Measurements from ENCODE around the gene CBLN4. TPM values are rescaled to one million over a fixed set of nuclear protein-coding genes. Genes with fewer than 3 reads are reported as not detected.

Gene CBLN4
- not detected for total RNA-seq

DNA sequence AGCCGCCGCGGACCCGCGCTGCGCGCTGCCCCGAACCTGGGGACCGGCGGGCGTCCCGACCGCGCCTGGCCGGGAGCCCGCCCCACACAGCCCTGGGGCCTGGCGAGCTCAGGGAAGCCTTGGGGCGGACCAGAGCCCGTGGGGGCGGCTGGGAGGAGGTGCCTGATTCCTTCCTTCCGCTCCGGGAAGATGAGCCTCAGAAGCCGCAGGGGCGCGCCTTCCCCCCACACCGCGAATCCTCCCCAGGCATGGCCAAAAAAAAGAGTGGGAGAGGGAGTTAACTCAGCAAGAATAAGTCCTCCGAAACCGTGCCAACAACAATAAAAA, at the start of gene CBLN4:
TSS of gene CBLN4 (minus strand) at position 131 of the 327 bp plus-strand sequence. CDS start 1,348 bp downstream, outside the sequence.
- H3K9me3 Mint-ChIP-seq, result peaks cover 10% of the 10 kb centered on the region
- no peak within 1 kb of the TSS for H3K4me3 Mint-ChIP-seq
- no peak within 1 kb of the TSS for H3K27ac Mint-ChIP-seq
- peaks cover 18% of the 10 kb centered on the region for H3K27me3 Mint-ChIP-seq
- no peaks in the 10 kb centered on the region for H3K4me1 Mint-ChIP-seq
- H3K36me3 Mint-ChIP-seq (ENCODE audit: low read depth), result no peaks in the 10 kb centered on the region
- ATAC-seq (replicated peaks), result no peak

- ATAC-seq (replicated peaks), result no peak
- Mint-ChIP-seq H3K27ac (no peak overlapping the region), H3K27me3 (no peaks in the 10 kb centered on the region), H3K4me3 (no peak overlapping the region), H3K9me3 (peaks cover 14% of the 10 kb centered on the region), H3K36me3 (ENCODE audit: low read depth) (no peaks in the 10 kb centered on the region), H3K4me1 (no peaks in the 10 kb centered on the region)
Observed at GRCh38 chr20:56043227-56043626, 37.9 kb upstream of the CBLN4 start.

- Mint-ChIP-seq H3K27me3 (no peaks in the 10 kb centered on the region), H3K36me3 (ENCODE audit: low read depth) (no peaks in the 10 kb centered on the region), H3K9me3 (peaks cover 30% of the 10 kb centered on the region), H3K4me1 (no peaks in the 10 kb centered on the region), H3K27ac (no peak overlapping the region), H3K4me3 (no peak overlapping the region)
- ATAC-seq (replicated peaks), result no peak
Observed at GRCh38 chr20:56032251-56032650, 26.9 kb upstream of the CBLN4 start.

- H3K4me3 Mint-ChIP-seq, result no peak overlapping the region
- ATAC-seq (replicated peaks), result no peak
- no peak overlapping the region for H3K27ac Mint-ChIP-seq
- H3K9me3 Mint-ChIP-seq, result peaks cover 16% of the 10 kb centered on the region
- no peaks in the 10 kb centered on the region for H3K4me1 Mint-ChIP-seq
- H3K27me3 Mint-ChIP-seq, result no peaks in the 10 kb centered on the region
- no peaks in the 10 kb centered on the region for H3K36me3 Mint-ChIP-seq (ENCODE audit: low read depth)
Observed at GRCh38 chr20:56018716-56019115, 13.4 kb upstream of the CBLN4 start.

GRCh38 chr20:56018194-56018593, 12.9 kb upstream of the CBLN4 start:
- H3K36me3 Mint-ChIP-seq (ENCODE audit: low read depth), result no peaks in the 10 kb centered on the region
- no peak overlapping the region for H3K4me3 Mint-ChIP-seq
- no peak for ATAC-seq (replicated peaks)
- peaks cover 12% of the 10 kb centered on the region for H3K9me3 Mint-ChIP-seq
- no peak overlapping the region for H3K27ac Mint-ChIP-seq
- no peaks in the 10 kb centered on the region for H3K27me3 Mint-ChIP-seq
- H3K4me1 Mint-ChIP-seq, result no peaks in the 10 kb centered on the region

GRCh38 chr20:56017560-56017959, 12.2 kb upstream of the CBLN4 start:
- Mint-ChIP-seq H3K9me3 (peaks cover 6% of the 10 kb centered on the region), H3K36me3 (ENCODE audit: low read depth) (no peaks in the 10 kb centered on the region), H3K27me3 (no peaks in the 10 kb centered on the region), H3K4me1 (no peaks in the 10 kb centered on the region), H3K27ac (no peak overlapping the region), H3K4me3 (no peak overlapping the region)
- no peak for ATAC-seq (replicated peaks)

DNA sequence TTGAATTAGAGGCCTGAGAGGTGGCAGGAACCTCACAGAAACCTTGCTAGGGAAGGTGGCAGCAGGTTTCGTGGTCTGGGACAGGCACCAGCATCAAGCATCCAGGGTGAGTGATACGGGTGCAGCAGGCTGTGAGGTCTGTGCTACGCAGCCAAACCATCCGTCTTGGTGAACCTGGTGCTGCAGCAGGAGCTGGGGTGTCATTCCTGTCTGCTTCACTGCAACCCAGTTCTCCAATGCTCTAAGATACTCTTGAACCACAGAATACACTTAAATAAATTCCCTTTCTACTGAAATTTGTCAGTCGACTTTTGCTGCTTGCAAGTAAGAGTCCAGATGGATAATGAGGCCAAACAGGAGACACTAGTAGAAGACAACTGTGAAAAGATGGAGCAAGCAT, 9.7 kb upstream of the CBLN4 start:
- no peak for ATAC-seq (replicated peaks)
- H3K36me3 Mint-ChIP-seq (ENCODE audit: low read depth), result no peaks in the 10 kb centered on the region
- H3K4me3 Mint-ChIP-seq, result no peak overlapping the region
- no peaks in the 10 kb centered on the region for H3K4me1 Mint-ChIP-seq
- H3K27ac Mint-ChIP-seq, result no peak overlapping the region
- peaks cover 10% of the 10 kb centered on the region for H3K9me3 Mint-ChIP-seq
- no peaks in the 10 kb centered on the region for H3K27me3 Mint-ChIP-seq

- Mint-ChIP-seq H3K27ac (no peak overlapping the region), H3K27me3 (no peaks in the 10 kb centered on the region), H3K9me3 (peaks cover 7% of the 10 kb centered on the region), H3K4me1 (no peaks in the 10 kb centered on the region), H3K4me3 (no peak overlapping the region), H3K36me3 (ENCODE audit: low read depth) (no peaks in the 10 kb centered on the region)
- no peak for ATAC-seq (replicated peaks)
Observed at GRCh38 chr20:56014151-56014550, 8.8 kb upstream of the CBLN4 start.

GRCh38 chr20:56004611-56005388, 519 bp downstream of the CBLN4 start:
- no peak overlapping the region for H3K4me3 Mint-ChIP-seq

DNA sequence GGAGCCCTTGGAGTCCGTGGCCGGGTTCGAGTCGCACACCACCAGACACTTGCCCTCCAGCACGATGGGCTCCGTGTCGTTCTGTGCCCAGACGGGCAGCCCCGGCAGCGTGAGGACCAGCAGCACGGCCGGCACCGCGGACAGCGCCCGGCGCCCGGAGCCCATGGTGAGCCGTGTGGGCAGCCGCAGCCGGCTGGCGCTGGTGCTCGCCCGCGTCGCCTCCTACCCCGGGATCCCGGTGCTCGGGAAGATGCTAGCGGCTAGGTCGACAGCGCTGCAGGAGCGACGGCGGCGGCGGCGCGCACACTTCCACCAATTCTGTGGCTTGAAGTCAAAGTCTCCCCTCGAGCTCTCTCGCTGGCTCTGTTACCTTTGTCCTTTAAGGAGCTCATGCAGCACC, 1.3 kb downstream of the CBLN4 start:
- Mint-ChIP-seq H3K36me3 (ENCODE audit: low read depth) (no peaks in the 10 kb centered on the region), H3K4me3 (no peak overlapping the region), H3K27ac (no peak overlapping the region), H3K9me3 (peaks cover 8% of the 10 kb centered on the region), H3K4me1 (no peaks in the 10 kb centered on the region), H3K27me3 (peaks cover 18% of the 10 kb centered on the region)
- no peak for ATAC-seq (replicated peaks)

More at GRCh38 chr20:56004611-56005388, 519 bp downstream of the CBLN4 start:
- Mint-ChIP-seq H3K9me3 (peaks cover 8% of the 10 kb centered on the region), H3K27me3 (peaks cover 18% of the 10 kb centered on the region), H3K27ac (no peak overlapping the region), H3K36me3 (ENCODE audit: low read depth) (no peaks in the 10 kb centered on the region), H3K4me1 (no peaks in the 10 kb centered on the region)
- ATAC-seq (replicated peaks), result no peak

- H3K27me3 Mint-ChIP-seq, result peaks cover 18% of the 10 kb centered on the region
- H3K4me3 Mint-ChIP-seq, result no peak overlapping the region
- H3K27ac Mint-ChIP-seq, result no peak overlapping the region
- ATAC-seq (replicated peaks), result no peak
- H3K36me3 Mint-ChIP-seq (ENCODE audit: low read depth), result no peaks in the 10 kb centered on the region
- no peaks in the 10 kb centered on the region for H3K4me1 Mint-ChIP-seq
- peaks cover 4% of the 10 kb centered on the region for H3K9me3 Mint-ChIP-seq
Observed at GRCh38 chr20:56002908-56003800, 2.2 kb downstream of the CBLN4 start.

GRCh38 chr20:56001890-56002289, 3.4 kb downstream of the CBLN4 start:
- no peak overlapping the region for H3K27ac Mint-ChIP-seq
- H3K27me3 Mint-ChIP-seq, result peaks cover 16% of the 10 kb centered on the region
- no peak for ATAC-seq (replicated peaks)

GRCh38 chr20:56001106-56001785, 4.1 kb downstream of the CBLN4 start:
- H3K27ac Mint-ChIP-seq, result no peak overlapping the region
- no peak overlapping the region for H3K4me3 Mint-ChIP-seq
- peaks cover 13% of the 10 kb centered on the region for H3K27me3 Mint-ChIP-seq
- H3K9me3 Mint-ChIP-seq, result no peaks in the 10 kb centered on the region
- no peaks in the 10 kb centered on the region for H3K36me3 Mint-ChIP-seq (ENCODE audit: low read depth)
- ATAC-seq (replicated peaks), result no peak
- no peaks in the 10 kb centered on the region for H3K4me1 Mint-ChIP-seq

More at GRCh38 chr20:56001890-56002289, 3.4 kb downstream of the CBLN4 start:
- Mint-ChIP-seq H3K9me3 (peaks cover 2% of the 10 kb centered on the region), H3K4me1 (no peaks in the 10 kb centered on the region), H3K36me3 (ENCODE audit: low read depth) (no peaks in the 10 kb centered on the region), H3K4me3 (no peak overlapping the region)

- Mint-ChIP-seq H3K4me3 (no peak overlapping the region), H3K36me3 (ENCODE audit: low read depth) (no peaks in the 10 kb centered on the region), H3K27me3 (no peaks in the 10 kb centered on the region), H3K4me1 (no peaks in the 10 kb centered on the region), H3K27ac (no peak overlapping the region), H3K9me3 (no peaks in the 10 kb centered on the region)
- no peak for ATAC-seq (replicated peaks)
Observed at GRCh38 chr20:55978550-55978949, 26.8 kb downstream of the CBLN4 start.

Data from activated T-helper 17 cell treated with anti-CD3 and anti-CD28 coated beads, Interleukin-2, amount 50 U/mL, for 72 hours (primary cell).